ENCODE measurements around the gene STAM. TPM values are rescaled to one million over a fixed set of nuclear protein-coding genes. Genes with fewer than 3 reads are reported as not detected.

The STAM gene
- total RNA-seq, 1 experiment from 2014 or later, result 17.0 TPM

- no peak for DNase-seq
- intact Hi-C loops (cut with micrococcal nuclease; ENCODE audit: unreplicated experiment), result loop anchor here (5.0 kb wide), 1 partner anchor 67 kb away; the partner anchor contains the start of gene HACD1
- no peaks in the 10 kb centered on the region for H3K4me1 Mint-ChIP-seq (ENCODE audit: low read depth, unreplicated experiment)
- no peaks in the 10 kb centered on the region for H3K9me3 Mint-ChIP-seq (ENCODE audit: low read depth, unreplicated experiment)
- BruUV-seq (replicated peaks), result no TSS peak
- no peak overlapping the region for H3K27ac Mint-ChIP-seq (ENCODE audit: unreplicated experiment)
- no peaks in the 10 kb centered on the region for H3K27me3 Mint-ChIP-seq (ENCODE audit: unreplicated experiment)
- CTCF ChIA-PET, result no interaction called here
- H3K36me3 Mint-ChIP-seq (ENCODE audit: insufficient read depth, unreplicated experiment), result no peaks in the 10 kb centered on the region
- H3K4me3 Mint-ChIP-seq (ENCODE audit: low read depth, unreplicated experiment), result no peak overlapping the region
- no peak for TF ChIP-seq CTCF (IDR thresholded peaks at IDR 0.05; ENCODE audit: unreplicated experiment)
Measured at GRCh38 chr10:17684537-17684936, 40.6 kb downstream of the STAM start.

GRCh38 chr10:17685233-17685840 is 41.4 kb downstream of the STAM start:
- no TSS peak for BruUV-seq (replicated peaks)
- DNase-seq, result no peak
- Mint-ChIP-seq H3K36me3 (ENCODE audit: insufficient read depth, unreplicated experiment) (no peaks in the 10 kb centered on the region), H3K9me3 (ENCODE audit: low read depth, unreplicated experiment) (no peaks in the 10 kb centered on the region), H3K27ac (ENCODE audit: unreplicated experiment) (no peak overlapping the region), H3K4me1 (ENCODE audit: low read depth, unreplicated experiment) (no peaks in the 10 kb centered on the region), H3K27me3 (ENCODE audit: unreplicated experiment) (no peaks in the 10 kb centered on the region), H3K4me3 (ENCODE audit: low read depth, unreplicated experiment) (no peak overlapping the region)
- CTCF ChIA-PET, result no interaction called here
- intact Hi-C loops (cut with micrococcal nuclease; ENCODE audit: unreplicated experiment), result no loop called here
- no peak for TF ChIP-seq CTCF (IDR thresholded peaks at IDR 0.05; ENCODE audit: unreplicated experiment)

GRCh38 chr10:17687117-17687831 is 43.3 kb downstream of the STAM start:
- CTCF ChIA-PET, result no interaction called here
- no peaks in the 10 kb centered on the region for H3K9me3 Mint-ChIP-seq (ENCODE audit: low read depth, unreplicated experiment)
- no peaks in the 10 kb centered on the region for H3K4me1 Mint-ChIP-seq (ENCODE audit: low read depth, unreplicated experiment)
- intact Hi-C loops (cut with micrococcal nuclease; ENCODE audit: unreplicated experiment), result no loop called here
- no peak for TF ChIP-seq CTCF (IDR thresholded peaks at IDR 0.05; ENCODE audit: unreplicated experiment)
- no peak overlapping the region for H3K27ac Mint-ChIP-seq (ENCODE audit: unreplicated experiment)
- H3K27me3 Mint-ChIP-seq (ENCODE audit: unreplicated experiment), result no peaks in the 10 kb centered on the region
- BruUV-seq (replicated peaks), result no TSS peak
- H3K36me3 Mint-ChIP-seq (ENCODE audit: insufficient read depth, unreplicated experiment), result no peaks in the 10 kb centered on the region
- no peak overlapping the region for H3K4me3 Mint-ChIP-seq (ENCODE audit: low read depth, unreplicated experiment)
- no peak for DNase-seq

- Mint-ChIP-seq H3K27me3 (ENCODE audit: unreplicated experiment) (no peaks in the 10 kb centered on the region), H3K4me3 (ENCODE audit: low read depth, unreplicated experiment) (no peak overlapping the region), H3K9me3 (ENCODE audit: low read depth, unreplicated experiment) (no peaks in the 10 kb centered on the region), H3K27ac (ENCODE audit: unreplicated experiment) (no peak overlapping the region), H3K4me1 (ENCODE audit: low read depth, unreplicated experiment) (no peaks in the 10 kb centered on the region), H3K36me3 (ENCODE audit: insufficient read depth, unreplicated experiment) (no peaks in the 10 kb centered on the region)
- CTCF ChIA-PET, result interaction anchor here (1.9 kb wide), 1 partner anchor 14 kb away, joined by 4 read pairs; no protein-coding TSS in a partner anchor
- no peak for DNase-seq
- BruUV-seq (replicated peaks), result no TSS peak
- TF ChIP-seq CTCF (IDR thresholded peaks at IDR 0.05; ENCODE audit: unreplicated experiment), result no peak
- intact Hi-C loops (cut with micrococcal nuclease; ENCODE audit: unreplicated experiment), result no loop called here
Measured at GRCh38 chr10:17689137-17689536, 45.2 kb downstream of the STAM start.

Measured in Calu3 (cell line).